Renal cortex interstitium (tissue), 11 donors: ENCODE measurements around the gene REV1. TPM values are rescaled to one million over a fixed set of nuclear protein-coding genes. Genes with fewer than 3 reads are reported as not detected.
A peak's percentile ranks its signal among the peaks of the same experiment; 100 is the strongest.

ENCODE experiments used
- DNase-seq, 11 donors: peaks; one replicate each; pipeline ENCODE4 v3.0.0-alpha.2; 2013; ENCODE audit warnings: low read depth in 9 of 11, low spot score in 4 of 11; ENCODE audit errors: extremely low read depth in 1 of 11
- polyA plus RNA-seq, 3 donors: library from polyadenylated mRNA; unstranded; fragments of 120-200 nt; gene quantifications; one replicate each; pipeline ENCODE4 v1.2.1, GENCODE V29; 2013; ENCODE audit not compliant: insufficient read length in 3 of 3

The REV1 gene
- polyA plus RNA-seq, 3 donors, result 48.3 to 73.7 (median 60.3) TPM

- DNase-seq, result no peak
Observed at GRCh38 chr2:99469394-99469793, 20.4 kb downstream of the REV1 start.

- no peak for DNase-seq
Observed at GRCh38 chr2:99468155-99468554, 21.7 kb downstream of the REV1 start.

GRCh38 chr2:99467390-99467789, 22.4 kb downstream of the REV1 start:
- DNase-seq, result no peak

- DNase-seq, result no peak
Observed at GRCh38 chr2:99461828-99462483, 27.9 kb downstream of the REV1 start.

GRCh38 chr2:99458529-99458928, 31.3 kb downstream of the REV1 start:
- no peak for DNase-seq

- DNase-seq, result no peak
Observed at GRCh38 chr2:99451686-99452085, 38.1 kb downstream of the REV1 start.

- DNase-seq, result peak in 1 of 11 donors; percentile 11
Observed at GRCh38 chr2:99451280-99451679, 38.5 kb downstream of the REV1 start.

GRCh38 chr2:99450199-99450598, 39.6 kb downstream of the REV1 start:
- no peak for DNase-seq

- no peak for DNase-seq
Observed at GRCh38 chr2:99448556-99448955, 41.3 kb downstream of the REV1 start.

GRCh38 chr2:99445065-99445464, 44.8 kb downstream of the REV1 start:
- no peak for DNase-seq

- DNase-seq, result no peak
Observed at GRCh38 chr2:99444222-99444621, 45.6 kb downstream of the REV1 start.

GRCh38 chr2:99442837-99443236, 47.0 kb downstream of the REV1 start:
- no peak for DNase-seq

- no peak for DNase-seq
Observed at GRCh38 chr2:99439971-99440505, 49.8 kb downstream of the REV1 start.

GRCh38 chr2:99436874-99437273, 52.9 kb downstream of the REV1 start:
- DNase-seq, result no peak

- no peak for DNase-seq
Observed at GRCh38 chr2:99433340-99433739, 56.5 kb downstream of the REV1 start.

GRCh38 chr2:99431587-99432275, 58.1 kb downstream of the REV1 start:
- DNase-seq, result no peak

- DNase-seq, result no peak
Observed at GRCh38 chr2:99430614-99431291, 59.1 kb downstream of the REV1 start.

- DNase-seq, result no peak
Observed at GRCh38 chr2:99425022-99425421, 64.8 kb downstream of the REV1 start.

- no peak for DNase-seq
Observed at GRCh38 chr2:99424371-99424770, 65.4 kb downstream of the REV1 start.

GRCh38 chr2:99422599-99422998, 67.2 kb downstream of the REV1 start:
- DNase-seq, result no peak
